Hematopoietic multipotent progenitor cell treated with erythropoietin and hydrocortisone succinate and interleukin-3 and kit ligand, for 17 days (in vitro differentiated cells): ENCODE data around the gene MINDY1.

ENCODE experiments used
- DNase-seq: peaks from one replicate; pipeline ENCODE4 v3.0.0-alpha.2; 2015; ENCODE audit warnings: low spot score

MINDY1 gene

DNA sequence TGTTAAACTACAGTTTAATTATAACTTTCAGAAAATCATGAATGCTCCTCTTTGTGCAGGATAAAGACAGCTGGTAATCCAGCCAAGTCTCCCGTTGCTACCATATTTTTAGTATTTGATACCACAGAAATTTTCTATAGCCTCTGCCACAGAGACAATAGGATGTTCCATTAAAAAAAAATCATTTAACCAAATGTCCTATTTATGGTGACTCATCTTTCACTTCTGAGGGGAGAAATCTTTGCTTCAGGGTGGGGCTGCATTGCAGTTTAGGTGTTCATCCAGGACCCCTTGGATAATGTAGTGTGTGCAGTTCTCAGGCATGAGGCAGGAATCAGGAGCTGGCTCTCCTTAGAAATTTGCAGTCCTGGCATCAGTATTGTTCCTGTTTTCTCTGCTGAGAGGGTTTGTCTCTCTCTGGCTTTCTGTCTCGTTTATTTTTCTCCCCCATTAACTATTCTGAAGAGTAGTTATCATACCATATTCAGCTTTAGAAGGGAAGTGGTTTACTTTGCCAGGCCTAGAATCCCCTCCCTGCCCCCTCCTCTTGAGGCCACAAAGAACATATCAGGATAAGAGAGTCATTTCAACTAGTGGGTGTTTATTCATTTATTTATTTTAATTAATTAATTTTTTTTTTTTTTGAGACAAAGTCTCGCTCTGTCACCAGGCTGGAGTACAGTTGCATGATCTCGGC, 4.6 kb upstream of the MINDY1 start:
- DNase-seq = no peak

DNA sequence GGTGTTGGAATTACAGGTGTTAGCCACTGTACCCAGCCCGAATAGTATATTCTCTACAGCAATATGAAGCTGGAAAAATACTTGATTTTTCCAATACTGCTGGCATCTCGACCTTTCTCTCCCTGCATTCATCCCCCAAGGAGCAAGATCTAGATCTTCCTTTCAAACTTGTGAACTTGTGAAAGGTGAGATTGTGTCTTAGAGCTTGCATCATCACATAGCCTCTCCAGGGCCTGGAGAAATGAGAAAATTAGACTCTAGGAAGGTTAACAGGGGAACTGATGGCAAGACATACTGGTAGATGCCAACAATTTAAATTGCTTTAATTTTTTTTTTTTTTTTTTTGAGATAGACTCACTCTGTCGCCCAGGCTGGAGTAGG, 3.6 kb upstream of the MINDY1 start:
- no peak for DNase-seq

DNA sequence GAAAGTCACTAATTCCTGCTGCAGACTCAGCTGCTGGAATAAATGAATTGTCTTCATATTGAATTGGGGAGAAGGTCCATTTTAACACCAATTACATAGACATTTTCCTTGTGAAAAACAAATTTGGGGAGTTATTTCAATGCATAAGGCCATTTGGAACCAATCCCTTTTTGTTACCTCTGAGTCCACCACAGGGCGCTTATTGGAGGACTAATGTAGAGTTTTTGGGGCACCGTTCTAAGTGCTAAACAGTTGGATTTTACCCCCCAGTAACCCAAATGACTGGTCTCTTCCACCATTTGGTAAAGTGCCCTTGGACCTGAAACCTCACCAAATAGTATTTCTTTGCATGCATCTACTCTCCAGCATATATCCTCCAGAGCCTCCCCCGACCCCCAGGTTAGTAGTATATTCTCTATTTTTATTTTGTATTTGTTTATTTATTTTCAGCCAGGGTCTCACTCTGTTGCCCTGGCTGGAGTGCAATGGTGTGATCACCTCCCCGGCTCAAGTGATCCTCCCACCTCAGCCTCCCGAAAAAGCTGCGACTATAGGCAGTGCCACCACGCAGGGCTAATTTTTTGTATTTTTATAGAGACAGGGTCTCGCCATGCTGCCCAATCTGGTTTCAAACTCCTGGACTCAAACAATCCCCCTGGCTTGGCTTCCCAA, 3.1 kb upstream of the MINDY1 start:
- DNase-seq = no peak

DNA sequence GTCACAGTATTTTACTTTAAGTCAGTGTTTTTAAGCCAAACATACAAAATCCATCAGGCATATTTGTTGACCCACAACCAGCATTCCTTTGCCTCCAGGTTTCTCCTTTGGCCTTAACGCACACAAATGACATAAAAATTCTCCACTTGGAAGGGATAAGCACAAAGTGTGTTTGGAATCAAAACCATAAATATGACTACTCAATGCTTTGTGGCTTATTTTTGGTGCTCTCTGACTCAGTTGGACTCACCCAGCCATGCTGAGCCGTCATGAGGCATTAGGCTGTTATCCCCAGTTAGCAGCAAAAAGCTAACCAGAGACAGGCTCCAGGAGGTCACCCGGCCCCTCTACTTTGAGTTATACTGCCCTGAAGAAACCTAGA, 2.5 kb upstream of the MINDY1 start:
- DNase-seq = no peak

DNA sequence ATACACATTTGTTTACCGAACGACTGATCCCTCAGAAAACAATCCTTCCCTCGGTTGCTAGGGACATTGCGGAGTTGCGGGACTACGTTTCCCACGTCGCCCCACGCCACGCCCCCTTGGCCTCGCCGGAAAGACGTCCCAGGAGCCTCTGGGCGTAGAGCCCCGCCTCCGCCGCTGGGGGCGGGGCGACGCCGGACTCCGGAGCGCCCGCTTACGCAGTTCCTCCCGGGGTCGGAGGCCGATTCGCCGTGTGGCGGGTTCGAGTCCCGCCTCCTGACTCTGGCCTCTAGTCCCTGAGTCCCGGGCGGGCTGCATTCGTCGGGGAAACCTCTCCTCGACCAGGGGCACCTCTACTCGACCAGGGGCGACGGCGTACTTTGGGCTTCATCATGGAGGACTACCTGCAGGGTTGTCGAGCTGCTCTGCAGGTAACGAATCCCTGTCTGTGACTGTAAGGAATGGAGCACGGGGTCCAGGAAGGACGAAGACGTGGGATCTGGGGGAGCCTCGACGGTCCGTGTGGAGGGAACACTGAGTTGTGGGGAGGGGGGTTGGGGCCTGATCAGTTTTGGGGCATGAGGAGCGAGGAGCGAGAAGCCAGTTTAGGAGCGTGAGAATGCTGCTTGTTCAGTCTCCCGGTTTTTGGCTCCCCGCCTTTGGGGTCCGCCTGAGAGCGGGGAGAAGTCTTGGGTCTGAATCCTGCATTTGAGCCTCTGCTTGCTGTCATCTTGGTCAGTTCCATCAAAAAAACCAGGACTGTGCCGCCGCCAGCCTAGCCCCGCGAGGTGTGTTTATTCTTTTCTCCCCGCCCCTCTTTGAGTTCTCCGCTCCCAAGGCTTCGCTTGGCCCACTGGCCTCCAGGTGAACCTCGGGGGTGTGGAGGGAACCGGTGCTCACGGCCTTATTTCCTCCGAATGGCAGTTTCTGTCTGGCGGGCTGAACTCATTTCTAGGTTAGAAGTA, 1.8 kb upstream of the MINDY1 start, which contains the start of gene PRUNE1:
Gene PRUNE1 (plus strand): TSS at position 206 of the 962 bp plus-strand sequence. CDS start 184 bp downstream, at position 390.
- DNase-seq = peak; percentile 97

DNA sequence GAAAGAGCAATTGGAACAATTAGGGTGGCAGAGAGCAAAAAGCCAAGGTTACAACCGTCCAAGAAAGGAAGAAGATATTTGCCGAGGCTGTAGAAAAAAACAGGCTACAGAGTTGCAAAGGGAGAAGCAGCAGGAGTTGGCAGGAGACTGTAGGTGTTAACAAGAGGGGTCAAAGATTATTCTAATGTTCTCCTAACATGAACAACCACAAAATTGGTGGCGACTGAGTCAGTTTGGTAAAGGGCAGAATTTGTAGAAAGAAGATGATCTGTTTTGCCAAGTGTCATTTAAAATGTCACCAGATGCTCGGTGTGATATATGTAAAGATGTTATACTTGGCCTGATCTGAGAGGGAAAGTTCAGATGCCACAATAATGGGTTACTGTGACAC, 1.1 kb upstream of the MINDY1 start:
- DNase-seq = no peak

DNA sequence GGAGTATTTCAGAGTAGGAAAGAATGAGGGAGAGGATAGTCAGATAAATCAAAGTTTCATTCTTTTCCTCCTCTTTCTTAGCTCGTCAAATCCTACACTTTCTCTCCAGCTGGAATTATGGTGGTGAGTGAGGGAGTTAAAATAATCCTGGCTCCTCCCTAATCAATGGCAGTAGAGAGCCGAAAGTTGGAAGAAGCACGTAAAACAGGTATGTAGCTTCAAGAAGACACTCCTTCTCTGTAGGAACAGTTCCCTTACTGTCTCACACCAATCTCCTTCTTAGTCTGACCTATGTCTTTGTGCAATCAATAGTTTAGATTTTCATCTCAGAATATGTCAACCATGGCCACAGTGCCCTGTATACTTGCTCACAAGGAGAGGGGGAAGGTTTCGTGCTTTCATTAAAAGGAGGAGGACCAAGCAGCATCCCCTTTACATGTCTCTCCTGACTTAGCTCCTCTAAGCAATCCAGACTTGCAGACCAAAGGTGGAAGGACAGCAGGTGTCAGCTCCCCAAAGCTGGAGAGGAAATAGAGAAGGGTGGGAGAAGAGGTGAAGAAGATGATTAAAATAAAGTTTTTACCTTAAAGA, 878 bp downstream of the MINDY1 start:
- peak; percentile 30 for DNase-seq

DNA sequence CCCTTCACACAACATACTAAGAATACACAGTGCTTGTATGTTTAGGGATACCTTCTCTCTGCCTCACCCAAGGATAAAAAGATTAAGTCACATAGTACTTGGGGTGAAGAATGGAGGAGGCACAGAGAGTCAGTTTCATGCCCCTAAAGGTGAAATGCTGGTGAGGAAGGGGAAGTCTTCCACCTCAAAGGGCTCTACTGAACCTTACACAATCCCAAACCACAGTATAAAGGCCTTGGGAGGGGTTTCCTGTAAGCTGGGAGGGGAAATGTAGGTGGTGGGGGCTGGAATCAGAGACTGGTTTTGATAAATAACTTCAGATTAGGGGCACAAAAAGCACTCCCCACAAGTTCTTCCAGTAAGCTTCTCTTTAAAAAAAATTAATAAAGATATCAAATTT, 3.5 kb downstream of the MINDY1 start:
- no peak for DNase-seq

DNA sequence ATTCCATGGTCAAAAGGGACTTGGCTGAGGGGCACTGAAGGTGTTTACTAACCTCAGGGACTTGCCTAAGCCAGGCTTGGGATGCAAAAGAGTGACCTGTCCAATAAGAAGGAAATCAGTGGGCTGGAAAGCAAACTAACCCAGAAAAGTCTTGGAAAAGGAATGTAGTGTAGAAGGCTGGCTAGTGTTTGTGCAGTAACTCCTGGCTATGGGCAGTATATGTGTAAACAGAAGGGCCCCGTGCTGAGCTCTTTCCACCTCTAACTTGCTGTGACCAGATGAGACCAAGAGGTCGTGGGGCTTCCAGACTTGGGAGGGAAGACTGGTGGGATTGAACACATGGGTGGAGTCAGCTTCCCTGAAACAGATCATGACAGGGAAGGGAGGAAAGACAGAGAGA, 4.1 kb downstream of the MINDY1 start:
- no peak for DNase-seq

DNA sequence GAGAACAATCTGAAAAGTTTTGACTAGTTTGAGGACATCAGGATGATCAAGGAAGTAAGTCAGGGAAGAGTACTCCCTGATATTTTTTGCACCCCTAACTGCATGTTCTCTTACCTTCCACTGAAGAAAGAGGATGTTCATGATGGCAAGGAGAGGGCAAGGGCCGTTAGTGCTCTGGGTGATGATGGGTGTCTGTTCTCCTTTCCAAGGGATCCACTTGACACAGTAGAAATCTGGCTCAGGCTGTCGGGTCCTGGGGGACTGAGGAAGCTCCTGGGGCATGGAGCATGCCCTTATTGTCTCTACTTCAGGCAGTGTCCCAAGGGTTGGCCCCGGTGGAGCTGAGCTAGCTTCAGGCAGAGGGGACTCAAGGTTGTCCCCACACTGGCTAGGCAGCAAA, 4.7 kb downstream of the MINDY1 start:
- no peak for DNase-seq

DNA sequence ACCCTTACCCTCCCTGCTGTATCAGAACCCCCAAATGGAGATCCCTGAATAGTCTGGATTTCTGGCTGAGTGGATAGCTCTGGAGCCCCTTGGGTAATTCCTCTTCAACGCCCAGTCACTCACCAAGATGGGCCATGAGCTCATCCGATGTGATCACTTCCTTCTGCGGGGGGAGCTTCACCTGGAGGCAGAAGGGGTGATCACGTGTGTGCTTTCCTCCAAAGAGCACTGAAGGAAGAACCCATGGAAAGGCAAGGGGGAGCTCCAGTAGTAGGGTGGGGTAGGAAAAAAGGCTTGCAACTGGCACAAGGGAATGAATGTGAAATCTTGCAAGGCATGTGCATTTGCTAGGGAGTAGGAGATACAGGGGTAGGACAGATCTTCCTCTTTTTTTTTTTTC, 5.1 kb downstream of the MINDY1 start:
- no peak for DNase-seq

DNA sequence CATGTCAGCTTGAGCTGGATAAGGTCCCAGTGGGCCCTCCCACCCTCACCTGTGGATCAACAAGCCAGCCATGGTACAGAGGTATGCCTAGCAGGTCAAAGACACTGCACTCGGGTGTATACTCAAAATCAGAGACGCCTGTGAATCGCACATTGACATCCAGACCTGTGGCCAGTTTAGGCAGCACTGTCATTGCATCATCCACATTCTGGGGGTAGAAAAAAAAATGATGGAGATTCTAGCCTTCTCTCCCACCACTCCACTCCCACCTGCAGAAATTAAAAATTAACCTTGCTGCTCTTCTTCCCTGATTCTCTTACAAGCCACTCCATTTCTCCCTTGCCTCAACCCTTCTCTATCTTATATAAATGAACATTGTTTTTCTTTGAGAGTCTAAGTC, 6.3 kb downstream of the MINDY1 start:
- DNase-seq = no peak

DNA sequence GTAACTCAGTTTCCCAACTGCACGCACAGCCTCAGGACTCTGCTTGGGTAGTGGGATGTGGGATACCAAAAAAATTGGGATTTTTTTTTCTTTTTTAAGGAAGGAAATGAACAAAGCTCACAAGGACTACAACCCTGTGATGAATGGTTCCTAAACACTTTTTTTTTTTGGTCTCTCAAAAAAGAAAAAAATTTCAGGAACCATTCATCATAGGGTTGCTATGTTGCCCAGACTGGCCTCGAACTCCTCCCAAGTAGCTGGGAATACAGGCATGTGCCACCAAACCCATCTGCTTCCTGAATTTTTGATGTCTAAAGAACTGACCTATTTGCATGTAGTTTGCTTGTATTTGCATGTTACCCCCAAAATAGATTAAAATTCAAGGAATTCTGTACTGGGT, 6.8 kb downstream of the MINDY1 start:
- no peak for DNase-seq

DNA sequence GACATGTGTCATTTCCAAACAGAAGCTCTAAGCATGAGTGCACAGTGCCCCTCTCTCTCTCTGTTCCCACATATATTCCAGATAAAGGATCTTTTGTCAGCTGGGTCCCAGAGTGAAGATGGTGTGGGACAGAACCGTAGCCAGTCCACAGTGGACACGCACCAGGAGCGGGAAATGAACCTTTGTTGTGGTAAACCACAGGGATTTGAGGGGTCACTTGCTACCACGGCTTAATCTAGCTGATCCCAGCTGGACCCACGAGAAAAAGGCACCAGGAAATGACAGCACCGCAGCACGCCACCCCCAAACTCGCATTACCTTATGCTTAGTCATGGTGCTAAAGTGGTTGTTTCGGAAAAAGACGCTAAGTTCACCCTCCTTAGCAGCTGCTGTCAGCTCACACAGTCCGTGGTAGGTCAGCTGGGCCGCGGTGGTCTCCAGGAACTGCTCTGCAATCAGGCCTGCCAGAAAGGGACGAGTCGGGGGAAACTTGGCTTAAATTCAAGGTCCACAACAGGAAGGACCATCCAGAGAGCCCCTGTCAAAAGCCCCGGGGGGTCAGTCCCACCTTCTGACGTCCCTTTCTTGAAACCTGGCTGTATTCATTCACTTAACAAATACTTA, 7.5 kb downstream of the MINDY1 start:
- DNase-seq = no peak

DNA sequence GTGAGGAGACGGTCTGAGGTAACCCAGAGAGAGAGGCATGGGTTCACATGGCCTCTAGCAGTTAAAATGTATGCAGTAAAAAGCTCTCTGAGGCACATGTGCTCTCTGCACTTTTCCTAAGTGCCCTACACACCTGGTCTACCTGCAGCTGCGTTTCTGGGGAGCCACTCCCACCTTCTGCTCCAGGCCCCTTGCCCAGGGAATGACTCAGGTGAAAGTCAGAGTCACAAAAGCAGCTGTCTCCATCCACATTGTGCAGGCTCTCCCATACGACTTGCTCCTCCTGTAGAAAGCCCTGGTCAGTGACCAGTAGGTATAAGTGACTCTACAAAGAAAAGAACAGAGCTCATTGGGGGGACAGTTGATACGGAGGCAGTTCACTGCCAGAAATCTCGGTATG, 8.8 kb downstream of the MINDY1 start:
- no peak for DNase-seq

DNA sequence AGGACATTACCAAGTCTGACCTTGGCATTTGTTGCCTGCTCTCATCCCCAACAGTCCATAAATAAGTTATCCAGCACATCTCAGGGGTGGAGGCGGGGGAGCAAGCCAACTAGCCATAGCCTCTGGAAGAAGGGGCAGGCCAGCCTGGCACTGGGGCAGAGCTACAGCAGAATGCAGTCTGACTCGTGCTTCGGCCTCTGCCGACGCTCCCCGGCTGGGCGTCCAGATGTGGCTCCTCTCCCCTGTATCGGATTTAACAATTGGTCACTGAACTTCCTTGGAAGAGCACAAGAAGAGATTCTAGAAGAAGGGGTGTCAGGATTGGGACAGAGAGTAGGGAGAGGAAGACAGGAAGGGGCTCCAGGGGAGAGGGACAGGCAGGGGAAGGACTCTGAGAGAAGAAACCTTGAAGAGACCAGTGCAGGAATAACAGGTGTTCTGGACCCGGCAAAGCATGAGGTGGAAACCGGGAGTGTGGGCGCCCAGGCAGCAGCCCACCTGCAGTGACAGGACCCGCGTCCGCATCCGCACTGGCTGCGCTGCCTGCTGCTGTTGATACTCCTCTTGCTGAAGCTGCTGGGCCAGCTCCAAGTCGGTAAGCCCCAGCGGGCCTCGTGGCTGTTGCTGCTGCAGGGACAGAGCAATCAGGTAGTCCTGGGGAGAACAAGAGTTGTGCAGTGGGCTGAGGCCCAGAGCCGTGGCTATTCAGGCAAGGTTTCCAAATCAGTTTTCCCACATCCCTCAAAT, 9.4 kb downstream of the MINDY1 start:
- no peak for DNase-seq

DNA sequence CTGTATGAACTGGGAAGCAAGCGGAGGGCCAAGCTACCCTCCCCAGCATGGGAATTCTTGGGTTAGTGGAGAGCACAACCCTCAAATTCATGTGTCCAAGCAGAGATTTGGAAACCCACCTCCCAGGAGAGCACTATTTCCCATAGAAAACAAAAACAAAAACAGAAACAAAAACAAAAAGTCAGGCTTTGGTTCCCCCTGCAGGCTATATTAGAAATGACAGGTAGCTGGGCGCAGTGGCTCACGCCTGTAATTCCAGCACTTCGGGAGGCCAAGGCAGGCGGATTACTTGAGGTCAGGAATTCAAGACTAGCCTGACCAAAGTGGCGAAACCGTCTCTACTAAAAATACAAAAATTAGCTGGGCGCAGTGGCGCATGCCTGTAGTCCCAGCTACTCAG, 10.8 kb downstream of the MINDY1 start:
- DNase-seq = peak; percentile 77

DNA sequence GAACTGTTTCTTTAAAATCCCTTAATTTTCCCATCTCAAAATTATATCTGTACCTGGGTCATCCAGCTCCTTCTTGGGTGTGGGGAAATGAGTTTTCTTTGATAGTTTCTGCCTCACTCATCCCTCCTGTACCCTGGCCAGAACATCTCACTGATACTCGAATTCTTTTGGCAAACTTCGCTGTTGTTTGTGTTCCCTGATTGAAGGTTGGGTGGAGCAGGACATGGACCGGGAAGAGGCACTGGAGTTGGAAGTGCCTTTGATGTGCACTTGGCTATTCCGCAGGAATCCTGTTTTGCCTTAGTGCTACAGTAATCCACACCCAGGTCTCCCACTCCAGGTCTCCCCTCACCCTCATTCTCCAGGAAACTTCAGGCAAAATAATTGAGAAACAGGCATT, 11.2 kb downstream of the MINDY1 start:
- peak; percentile 61 for DNase-seq

DNA sequence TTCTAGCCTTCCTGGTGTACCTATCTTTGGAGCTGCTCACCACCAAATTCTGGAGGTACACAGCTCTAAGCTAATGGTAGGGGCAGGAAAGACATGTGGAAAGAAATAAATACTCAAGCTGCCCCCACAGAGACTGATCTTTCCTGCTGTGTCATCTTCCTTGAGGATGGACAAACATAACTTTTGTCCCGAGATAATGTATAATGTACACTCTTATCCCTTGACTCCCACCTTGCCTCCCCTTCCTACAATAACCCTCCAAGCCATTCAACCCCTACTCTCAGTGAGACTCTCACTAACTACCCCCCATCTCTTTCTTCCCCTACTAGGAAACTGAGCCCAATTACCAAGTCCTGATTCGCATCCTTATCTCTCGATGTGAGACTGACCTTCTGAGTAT, 12.5 kb downstream of the MINDY1 start:
- DNase-seq = no peak

DNA sequence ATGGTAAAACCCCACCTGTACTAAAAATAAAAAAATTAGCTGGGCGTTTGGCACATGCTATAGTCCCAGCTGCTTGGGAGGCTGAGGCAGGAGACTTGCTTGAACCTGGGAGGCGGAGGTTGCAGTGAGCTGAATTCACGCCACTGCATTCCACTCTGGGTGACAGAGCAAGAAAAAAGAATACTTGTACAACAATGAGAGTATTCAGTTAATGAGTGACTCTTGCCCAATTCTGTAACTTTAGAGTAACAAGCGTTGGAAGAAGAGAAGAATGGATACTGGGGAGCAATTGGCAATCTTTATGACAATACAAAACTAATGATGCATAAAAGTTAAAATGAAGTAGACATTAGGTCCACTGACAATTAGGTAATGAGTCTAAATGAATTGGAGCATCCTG, 14.1 kb downstream of the MINDY1 start:
- no peak for DNase-seq

DNA sequence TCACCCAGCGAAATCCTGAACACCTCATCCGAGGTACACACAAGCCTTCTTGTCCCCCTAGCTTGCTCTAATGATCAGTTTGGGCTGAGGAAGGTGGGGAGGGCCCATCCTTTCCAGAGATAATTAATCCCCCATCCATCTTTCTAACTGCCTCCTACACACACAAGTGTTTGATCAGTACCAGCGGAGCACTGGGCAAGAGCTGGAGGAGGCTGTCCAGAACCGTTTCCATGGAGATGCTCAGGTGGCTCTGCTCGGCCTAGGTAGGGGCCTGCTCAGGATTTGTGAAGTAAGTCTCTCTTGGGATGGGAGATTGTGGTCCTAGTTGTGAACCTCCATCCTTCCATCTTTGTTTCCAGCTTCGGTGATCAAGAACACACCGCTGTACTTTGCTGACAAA, 18.8 kb downstream of the MINDY1 start:
- no peak for DNase-seq
